Stimulated activated CD4-positive, alpha-beta T cell treated with anti-CD3 and anti-CD28 coated beads, Interleukin-1b, Interleukin-23, amount 100 ng/mL, for 4 hours (primary cell): ENCODE results near the gene ADAMTSL4.
"Not testable (repeated sequence)": the region's sequence is repeated elsewhere in the genome, so short reads cannot be mapped to it uniquely, and the experiment has no call there.

ENCODE experiments used
- DNase-seq, 2 donors: peaks; one replicate each; pipeline ENCODE4 v3.0.0-alpha.2; 2020; ENCODE audit warnings: low read depth in 2 of 2

Gene ADAMTSL4

GRCh38 chr1:150567341-150567716 lies 18.1 kb downstream of the ADAMTSL4 start:
- no peak for DNase-seq

GRCh38 chr1:150567717-150568593 lies 18.7 kb downstream of the ADAMTSL4 start:
- no peak for DNase-seq

- DNase-seq = no peak
These were observed 19.4 kb downstream of the ADAMTSL4 start for GRCh38 chr1:150568594-150568966.

GRCh38 chr1:150572918-150573647 lies 23.9 kb downstream of the ADAMTSL4 start:
- no peak for DNase-seq

GRCh38 chr1:150573648-150574071 lies 24.5 kb downstream of the ADAMTSL4 start:
- not testable (repeated sequence) for DNase-seq

GRCh38 chr1:150574260-150575071 lies 25.3 kb downstream of the ADAMTSL4 start:
- DNase-seq = no peak

- DNase-seq = no peak
These were observed 25.9 kb downstream of the ADAMTSL4 start for GRCh38 chr1:150575072-150575489.

GRCh38 chr1:150575518-150576366 lies 26.5 kb downstream of the ADAMTSL4 start:
- no peak for DNase-seq

- no peak for DNase-seq
These were observed 27.1 kb downstream of the ADAMTSL4 start for GRCh38 chr1:150576367-150576711.

- DNase-seq = no peak
These were observed 27.8 kb downstream of the ADAMTSL4 start for GRCh38 chr1:150576794-150577556.

GRCh38 chr1:150577557-150578271 lies 28.5 kb downstream of the ADAMTSL4 start:
- no peak for DNase-seq

GRCh38 chr1:150578272-150579109 lies 29.3 kb downstream of the ADAMTSL4 start:
- no peak for DNase-seq

- DNase-seq = peak; percentile 71 to 74
These were observed 30.1 kb downstream of the ADAMTSL4 start, which contains the start of gene MCL1 for GRCh38 chr1:150579110-150579944. Gene MCL1 (minus strand): TSS chr1:150579610. CDS start chr1:150579530, 80 bp downstream.

- no peak for DNase-seq
These were observed 30.9 kb downstream of the ADAMTSL4 start for GRCh38 chr1:150579945-150580642.

GRCh38 chr1:150580966-150581365 lies 31.8 kb downstream of the ADAMTSL4 start:
- not testable (repeated sequence) for DNase-seq

GRCh38 chr1:150581437-150581836 lies 32.2 kb downstream of the ADAMTSL4 start:
- not testable (repeated sequence) for DNase-seq

- DNase-seq = not testable (repeated sequence)
These were observed 32.8 kb downstream of the ADAMTSL4 start for GRCh38 chr1:150581962-150582361.
